ENCODE results near the gene SIGLEC6.

DNA sequence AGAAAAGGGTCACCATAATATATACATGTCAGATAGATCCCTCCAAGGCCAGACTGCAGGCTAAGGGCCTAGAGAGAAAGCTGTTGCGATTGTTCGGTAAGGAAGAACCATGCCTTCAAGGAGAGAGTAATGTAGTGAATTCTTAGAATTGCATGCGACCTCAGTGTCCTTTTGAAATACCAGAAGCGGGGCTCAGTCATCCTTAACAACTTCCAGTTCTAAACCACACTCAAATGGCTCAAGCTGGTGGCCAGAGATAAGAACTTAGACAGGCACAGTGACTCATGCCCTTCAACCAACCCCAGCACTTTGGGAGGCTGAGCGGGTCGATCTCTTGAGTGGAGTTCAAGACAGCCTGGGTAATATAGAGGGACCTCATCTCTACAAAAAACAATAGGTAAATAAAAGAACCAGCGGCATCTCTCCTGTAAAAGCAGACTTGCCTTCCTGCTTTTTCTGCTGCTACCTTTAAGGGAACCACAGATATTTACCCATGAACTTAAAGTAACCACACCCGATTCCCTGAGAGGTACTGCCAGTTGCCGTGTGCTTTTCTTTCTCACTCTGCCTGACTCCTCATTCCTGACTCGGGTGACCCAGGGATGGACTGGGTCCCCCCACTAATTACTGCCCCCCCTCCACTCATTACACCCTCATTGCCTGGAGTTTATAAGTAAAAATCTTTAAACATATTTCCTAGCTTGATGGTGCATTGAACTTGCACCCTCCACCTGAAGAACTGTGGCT lies 15.4 kb upstream of the SIGLEC6 start:
- no peak; the same call in 1 of the 2 replicates for TF ChIP-seq EZH2 (IDR thresholded peaks at IDR 0.05)
- TF ChIP-seq RAD21 (IDR thresholded peaks at IDR 0.05; ENCODE audit: low read depth), result no peak
- no peak for TF ChIP-seq POLR2A (IDR thresholded peaks at IDR 0.05; ENCODE audit: borderline replicate concordance, extremely low read depth, insufficient read depth, insufficient read length)

All from HCT116 (cell line).